Upper lobe of right lung (tissue), 1 donor: Measurements from ENCODE around the gene ZNF443. TPM values are rescaled to one million over a fixed set of nuclear protein-coding genes. Genes with fewer than 3 reads are reported as not detected.
A peak's percentile ranks its signal among the peaks of the same experiment; 100 is the strongest.
"Not testable (repeated sequence)": the region's sequence is repeated elsewhere in the genome, so short reads cannot be mapped to it uniquely, and the experiment has no call there.

Experiments used
- ATAC-seq: fragments of 200-7000 bp; cut with Tn5 transposase; one replicate; pipeline ENCODE4 v1.9.1; 2020; ENCODE audit warnings: mild to moderate bottlenecking, moderate library complexity
- DNase-seq: peaks from one replicate; pipeline ENCODE4 v3.0.0-alpha.2; 2020
- H3K27ac ChIP-seq: fragments of 200-600 bp; one replicate; pipeline ENCODE4 v1.8.0; 2022
- H3K27me3 ChIP-seq: fragments of 200-600 bp; one replicate; pipeline ENCODE4 v1.8.0; 2022; ENCODE audit warnings: mild to moderate bottlenecking
- H3K36me3 ChIP-seq: fragments of 200-600 bp; one replicate; pipeline ENCODE4 v1.8.0; 2022
- H3K4me1 ChIP-seq: fragments of 200-600 bp; one replicate; pipeline ENCODE4 v1.8.0; 2022
- H3K4me3 ChIP-seq: fragments of 200-600 bp; one replicate; pipeline ENCODE4 v1.8.0; 2022; ENCODE audit warnings: mild to moderate bottlenecking
- H3K9me3 ChIP-seq: fragments of 200-600 bp; one replicate; pipeline ENCODE4 v1.8.0; 2022
- CTCF ChIP-seq: fragments of 200-600 bp; IDR thresholded peaks from one replicate; pipeline ENCODE4 v1.8.0; 2022; ENCODE audit warnings: antibody characterized with exemption
- intact Hi-C: fragments of 100-400 bp; cut with DNase I; formaldehyde crosslinking; loops from one replicate; pipeline ENCODE4 v1.11.0; 2022
- total RNA-seq: library from RNA; stranded (reverse); fragmentation: NEBNext Ultra II Directional; extraction: Animal tissue kit (Norgen Biotek cat#: 25700); gene quantifications from one replicate; pipeline ENCODE4 v1.2.1, GENCODE V29; 2021
- donor health status: DM: no; HTN: yes; CAD: no; lungs with severe emphysema.

Gene ZNF443
- total RNA-seq, 1 donor from 2014 or later = 3.8 TPM

GRCh38 chr19:12453495-12453894, 12.7 kb upstream of the ZNF443 start:
- no peak overlapping the region for H3K27ac ChIP-seq
- no peak overlapping the region for H3K4me3 ChIP-seq
- DNase-seq = no peak
- intact Hi-C loops = no loop called here
- no peaks in the 10 kb centered on the region for H3K36me3 ChIP-seq
- TF ChIP-seq CTCF = no peak
- ATAC-seq = no peak
- H3K4me1 ChIP-seq = no peaks in the 10 kb centered on the region
- H3K27me3 ChIP-seq = no peaks in the 10 kb centered on the region
- no peaks in the 10 kb centered on the region for H3K9me3 ChIP-seq

GRCh38 chr19:12450844-12451243, 10.0 kb upstream of the ZNF443 start:
- intact Hi-C loops = no loop called here
- Histone ChIP-seq H3K36me3 (no peaks in the 10 kb centered on the region), H3K4me3 (no peak overlapping the region), H3K27me3 (no peaks in the 10 kb centered on the region), H3K27ac (no peak overlapping the region), H3K4me1 (no peaks in the 10 kb centered on the region), H3K9me3 (no peaks in the 10 kb centered on the region)
- DNase-seq (no peak), ATAC-seq (no peak)
- TF ChIP-seq CTCF = no peak

- intact Hi-C loops = no loop called here
- Histone ChIP-seq H3K36me3 (no peaks in the 10 kb centered on the region), H3K27me3 (no peaks in the 10 kb centered on the region), H3K4me1 (no peaks in the 10 kb centered on the region), H3K9me3 (no peaks in the 10 kb centered on the region), H3K4me3 (no peak overlapping the region), H3K27ac (no peak overlapping the region)
- ATAC-seq (no peak), DNase-seq (no peak)
- TF ChIP-seq CTCF = no peak
These were observed 8.0 kb upstream of the ZNF443 start for GRCh38 chr19:12448808-12449207.

- H3K4me1 ChIP-seq, H3K9me3 ChIP-seq, H3K27me3 ChIP-seq, H3K36me3 ChIP-seq, intact Hi-C loops: not testable (repeated sequence)
- Histone ChIP-seq H3K27ac (peak overlapping the region; percentile 63), H3K4me3 (peak overlapping the region; percentile 57)
- peak; percentile 63 for DNase-seq
- peak; percentile 58 for ATAC-seq
These were observed 908 bp downstream of the ZNF443 start for GRCh38 chr19:12439686-12440540.

- Histone ChIP-seq H3K36me3 (peaks cover 13% of the 10 kb centered on the region), H3K9me3 (peaks cover 14% of the 10 kb centered on the region)
- ATAC-seq, intact Hi-C loops, H3K27me3 ChIP-seq, H3K4me3 ChIP-seq, DNase-seq, H3K27ac ChIP-seq, H3K4me1 ChIP-seq: not testable (repeated sequence)
These were observed 10.0 kb downstream of the ZNF443 start for GRCh38 chr19:12430726-12431299.

GRCh38 chr19:12425888-12426274, 14.9 kb downstream of the ZNF443 start:
- H3K27me3 ChIP-seq = no peaks in the 10 kb centered on the region
- DNase-seq = no peak
- no peak for TF ChIP-seq CTCF

More at GRCh38 chr19:12425888-12426274, 14.9 kb downstream of the ZNF443 start:
- no peak overlapping the region for H3K27ac ChIP-seq
- H3K36me3 ChIP-seq = peaks cover 6% of the 10 kb centered on the region
- ATAC-seq = no peak
- no peaks in the 10 kb centered on the region for H3K4me1 ChIP-seq
- H3K9me3 ChIP-seq = peaks cover 6% of the 10 kb centered on the region
- intact Hi-C loops = no loop called here
- no peak overlapping the region for H3K4me3 ChIP-seq
